IgD-negative memory B cell (primary cell): ENCODE measurements around the gene CRACDL. TPM values are rescaled to one million over a fixed set of nuclear protein-coding genes. Genes with fewer than 3 reads are reported as not detected.

Experiments
- polyA plus RNA-seq: library from polyadenylated mRNA; unstranded; fragments of 300-500 nt; fragmentation: Illumina TruSeq; gene quantifications from one replicate; pipeline ENCODE4 v1.2.3, GENCODE V29; 2021

The CRACDL gene
- polyA plus RNA-seq, 1 donor from 2014 or later, result not detected

Other genes with a start within 250 kb of the CRACDL start
- gene MGAT4A, start 205.1 kb downstream of the CRACDL start, polyA plus RNA-seq, result 54.6 TPM
- gene C2orf15, start 205.5 kb upstream of the CRACDL start, polyA plus RNA-seq, result 2.0 TPM
- 19.7 TPM for gene TSGA10, start 218.7 kb upstream of the CRACDL start, polyA plus RNA-seq
- gene LIPT1, start 218.7 kb upstream of the CRACDL start, polyA plus RNA-seq, result 18.5 TPM
- 43.2 TPM for gene MITD1, start 244.8 kb upstream of the CRACDL start, polyA plus RNA-seq
- 16.7 TPM for gene MRPL30, start 245.0 kb upstream of the CRACDL start, polyA plus RNA-seq